ENCODE measurements around the gene ABCC3.

The ABCC3 gene

DNA sequence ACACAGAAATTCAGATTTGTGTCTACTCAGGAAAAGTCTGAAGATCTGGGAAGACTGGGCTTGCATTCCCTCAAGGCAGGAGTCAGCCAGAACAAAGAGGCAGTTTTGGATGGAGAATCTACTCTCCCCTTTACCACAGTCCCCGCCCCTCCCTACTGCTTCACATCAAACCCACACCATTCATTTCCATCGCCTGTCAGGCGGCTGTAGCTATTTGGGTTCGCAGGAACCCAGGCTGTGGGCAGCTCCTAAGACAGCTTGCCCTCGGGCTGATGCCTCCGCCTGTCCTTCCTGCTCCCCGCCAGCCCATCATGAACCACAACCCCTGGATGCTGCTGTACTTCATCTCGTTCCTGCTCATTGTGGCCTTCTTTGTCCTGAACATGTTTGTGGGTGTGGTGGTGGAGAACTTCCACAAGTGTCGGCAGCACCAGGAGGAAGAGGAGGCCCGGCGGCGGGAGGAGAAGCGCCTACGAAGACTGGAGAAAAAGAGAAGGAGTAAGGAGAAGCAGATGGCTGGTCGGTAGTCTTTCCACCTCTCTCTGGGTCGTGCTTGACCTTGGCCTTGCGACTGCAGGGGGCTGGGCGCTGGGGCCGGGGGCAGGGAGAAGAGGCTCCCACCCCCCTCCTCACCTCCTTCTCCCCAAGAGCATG, 27.0 kb upstream of the ABCC3 start:
- no peak for TF ChIP-seq CTCF (IDR thresholded peaks at IDR 0.05; ENCODE audit: control insufficient read depth, extremely low read depth, insufficient read depth)
- H3K4me3 ChIP-seq (ENCODE audit: low read depth, low read length): no peak overlapping the region
- no peak for DNase-seq (ENCODE audit: low read depth)

- no peak for DNase-seq (ENCODE audit: low read depth)
- no peak overlapping the region for H3K4me3 ChIP-seq (ENCODE audit: low read depth, low read length)
- TF ChIP-seq CTCF (IDR thresholded peaks at IDR 0.05; ENCODE audit: control insufficient read depth, extremely low read depth, insufficient read depth): no peak
These were observed 25.8 kb upstream of the ABCC3 start for GRCh38 chr17:50608700-50609379.

GRCh38 chr17:50609380-50610074, 25.2 kb upstream of the ABCC3 start:
- H3K4me3 ChIP-seq (ENCODE audit: low read depth, low read length): no peak overlapping the region
- no peak for TF ChIP-seq CTCF (IDR thresholded peaks at IDR 0.05; ENCODE audit: control insufficient read depth, extremely low read depth, insufficient read depth)
- no peak for DNase-seq (ENCODE audit: low read depth)

GRCh38 chr17:50611634-50612033, 23.0 kb upstream of the ABCC3 start:
- TF ChIP-seq CTCF (IDR thresholded peaks at IDR 0.05; ENCODE audit: control insufficient read depth, extremely low read depth, insufficient read depth): no peak
- no peak for DNase-seq (ENCODE audit: low read depth)
- H3K4me3 ChIP-seq (ENCODE audit: low read depth, low read length): no peak overlapping the region

DNA sequence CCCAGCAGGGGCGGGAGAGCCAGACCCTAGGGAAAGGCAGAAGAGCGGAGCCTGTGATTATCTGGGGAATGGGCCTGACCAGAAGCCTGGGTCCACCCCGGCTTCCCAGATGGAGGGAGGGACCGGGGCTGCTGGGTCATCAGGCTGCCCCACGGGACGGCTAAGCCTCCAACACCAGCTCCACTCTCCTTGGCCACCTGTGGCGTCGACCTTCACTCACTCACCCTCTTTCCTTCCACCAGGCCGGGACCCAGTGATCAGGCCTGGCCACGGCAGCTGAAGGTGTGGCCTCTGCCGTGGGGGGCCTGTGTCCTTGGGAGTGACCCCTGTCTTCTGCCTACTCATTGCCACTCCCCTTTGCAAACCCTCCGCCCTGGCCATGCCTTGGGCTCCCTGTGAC, 22.4 kb upstream of the ABCC3 start:
- TF ChIP-seq CTCF (IDR thresholded peaks at IDR 0.05; ENCODE audit: control insufficient read depth, extremely low read depth, insufficient read depth): no peak
- H3K4me3 ChIP-seq (ENCODE audit: low read depth, low read length): no peak overlapping the region

GRCh38 chr17:50613007-50613992, 21.4 kb upstream of the ABCC3 start:
- no peak for DNase-seq (ENCODE audit: low read depth)
- no peak for TF ChIP-seq CTCF (IDR thresholded peaks at IDR 0.05; ENCODE audit: control insufficient read depth, extremely low read depth, insufficient read depth)
- H3K4me3 ChIP-seq (ENCODE audit: low read depth, low read length): no peak overlapping the region

More for the DNA sequence above, 22.4 kb upstream of the ABCC3 start:
- no peak for DNase-seq (ENCODE audit: low read depth)

All from LNCaP clone FGC (cell line).